Neural progenitor cell (in vitro differentiated cells): ENCODE data around the gene GRM8. TPM values are rescaled to one million over a fixed set of nuclear protein-coding genes. Genes with fewer than 3 reads are reported as not detected.

Experiments
- DNase-seq: peaks from one replicate; pipeline ENCODE4 v3.0.0-alpha.2; 2016; ENCODE audit warnings: low spot score
- H2AFZ ChIP-seq: fragments of 200-600 bp; sonication (generic); replicated peaks from 2 replicates; pipeline ENCODE4 v1.6.1; 2016; ENCODE audit warnings: antibody characterized with exemption
- H3F3A ChIP-seq: fragments of 200-600 bp; sonication (generic); 2 replicates; pipeline ENCODE4 v1.6.1; 2016; ENCODE audit warnings: antibody characterized with exemption, low read depth
- H3K27ac ChIP-seq: fragments of 200-600 bp; sonication (generic); 2 replicates; pipeline ENCODE4 v1.5.1; 2016; ENCODE audit warnings: mild to moderate bottlenecking
- H3K27me3 ChIP-seq: fragments of 200-600 bp; sonication (generic); 2 replicates; pipeline ENCODE4 v1.6.1; 2016; ENCODE audit warnings: mild to moderate bottlenecking, moderate library complexity
- H3K36me3 ChIP-seq: fragments of 200-600 bp; sonication (generic); 2 replicates; pipeline ENCODE4 v1.5.1; 2016
- H3K4me1 ChIP-seq: fragments of 200-600 bp; sonication (generic); 2 replicates; pipeline ENCODE4 v1.6.1; 2016; ENCODE audit warnings: mixed run types
- H3K4me2 ChIP-seq: fragments of 200-600 bp; sonication (generic); 2 replicates; pipeline ENCODE4 v1.6.1; 2016
- H3K4me3 ChIP-seq: fragments of 200-600 bp; sonication (generic); 2 replicates; pipeline ENCODE4 v1.5.1; 2016
- H3K79me2 ChIP-seq: fragments of 200-600 bp; sonication (generic); 2 replicates; pipeline ENCODE4 v1.6.1; 2016; ENCODE audit warnings: low read depth
- H3K9ac ChIP-seq: fragments of 200-600 bp; sonication (generic); 2 replicates; pipeline ENCODE4 v1.6.1; 2016
- H3K9me3 ChIP-seq: fragments of 200-600 bp; sonication (generic); 2 replicates; pipeline ENCODE4 v1.5.1; 2016; ENCODE audit warnings: low read depth
- H4K20me1 ChIP-seq: fragments of 200-600 bp; sonication (generic); 2 replicates; pipeline ENCODE4 v1.6.1; 2016; ENCODE audit warnings: low read depth
- H3K27ac Mint-ChIP-seq: 3 replicates; pipeline ENCODE4 v1.8.0; 2021; ENCODE audit warnings: mixed read lengths
- H3K27me3 Mint-ChIP-seq: 2 replicates; pipeline ENCODE4 v1.8.0; 2022; ENCODE audit warnings: low read depth, mild to moderate bottlenecking, inconsistent platforms, moderate library complexity, mixed read lengths; ENCODE audit not compliant: insufficient read depth
- H3K36me3 Mint-ChIP-seq: 3 replicates; pipeline ENCODE4 v1.8.0; 2021; ENCODE audit warnings: mixed read lengths
- H3K4me1 Mint-ChIP-seq: 3 replicates; pipeline ENCODE4 v1.8.0; 2021; ENCODE audit warnings: mixed read lengths
- H3K4me3 Mint-ChIP-seq: 3 replicates; pipeline ENCODE4 v1.8.0; 2021; ENCODE audit warnings: mild to moderate bottlenecking, moderate library complexity, mixed read lengths
- H3K9me3 Mint-ChIP-seq: 3 replicates; pipeline ENCODE4 v1.8.0; 2020; ENCODE audit warnings: mixed read lengths
- CTCF ChIP-seq: fragments of 200-600 bp; sonication (generic); IDR thresholded peaks from 2 replicates; pipeline ENCODE4 v1.5.1; 2017; ENCODE audit warnings: antibody characterized with exemption, mild to moderate bottlenecking
- EZH2 ChIP-seq: fragments of 200-600 bp; sonication (generic); IDR thresholded peaks from 2 replicates; pipeline ENCODE4 v1.6.1; 2017; ENCODE audit warnings: antibody characterized with exemption, mild to moderate bottlenecking, moderate library complexity
- EZH2phosphoT487 ChIP-seq: fragments of 200-600 bp; sonication (generic); IDR thresholded peaks from 2 replicates; pipeline ENCODE4 v1.6.1; 2017; ENCODE audit warnings: antibody characterized with exemption
- total RNA-seq: library from RNA; depleted of rRNA; stranded (reverse); fragments of >200 nt; gene quantifications from 2 replicates; pipeline ENCODE4 v1.2.3, GENCODE V29; 2015; ENCODE audit warnings: low replicate concordance

Gene GRM8
- total RNA-seq, 1 donor from 2014 or later, result 0.62 TPM

- H4K20me1 ChIP-seq, result no peaks in the 10 kb centered on the region
Measured at GRCh38 chr7:127214956-127215718, 37.6 kb downstream of the GRM8 start.

GRCh38 chr7:127209886-127210285 lies 42.9 kb downstream of the GRM8 start:
- no peak for DNase-seq
- Mint-ChIP-seq H3K27ac (no peak overlapping the region), H3K4me3 (no peak overlapping the region), H3K4me1 (peaks cover 5% of the 10 kb centered on the region), H3K27me3 (peaks cover 3% of the 10 kb centered on the region), H3K36me3 (no peaks in the 10 kb centered on the region), H3K9me3 (peaks cover 2% of the 10 kb centered on the region)
- H2AFZ ChIP-seq, result no peak overlapping the region
- no peaks in the 10 kb centered on the region for H3F3A ChIP-seq
- no peak overlapping the region for H3K4me2 ChIP-seq
- H3K4me1 ChIP-seq, result no peaks in the 10 kb centered on the region
- H3K27me3 ChIP-seq, result no peaks in the 10 kb centered on the region
- H3K9me3 ChIP-seq, result no peaks in the 10 kb centered on the region
- no peak overlapping the region for H3K4me3 ChIP-seq
- no peak overlapping the region for H3K9ac ChIP-seq
- no peaks in the 10 kb centered on the region for H3K79me2 ChIP-seq
- H3K36me3 ChIP-seq, result no peaks in the 10 kb centered on the region
- no peak overlapping the region for H3K27ac ChIP-seq
- TF ChIP-seq EZH2phosphoT487 (no peak), CTCF (no peak), EZH2 (no peak)
- H4K20me1 ChIP-seq, result no peaks in the 10 kb centered on the region

More at GRCh38 chr7:127214956-127215718, 37.6 kb downstream of the GRM8 start:
- Histone ChIP-seq H3K36me3 (no peaks in the 10 kb centered on the region), H3F3A (no peaks in the 10 kb centered on the region), H3K9me3 (no peaks in the 10 kb centered on the region), H3K9ac (no peak overlapping the region), H3K4me3 (no peak overlapping the region), H3K4me2 (no peak overlapping the region), H3K27ac (no peak overlapping the region), H3K79me2 (no peaks in the 10 kb centered on the region), H3K4me1 (no peaks in the 10 kb centered on the region), H2AFZ (no peak overlapping the region), H3K27me3 (no peaks in the 10 kb centered on the region)
- no peak for TF ChIP-seq EZH2phosphoT487
- TF ChIP-seq EZH2, result no peak
- no peak for TF ChIP-seq CTCF
- no peak for DNase-seq
- peaks cover 2% of the 10 kb centered on the region for H3K9me3 Mint-ChIP-seq
- H3K4me1 Mint-ChIP-seq, result peaks cover 4% of the 10 kb centered on the region
- no peak overlapping the region for H3K27ac Mint-ChIP-seq
- peaks cover 3% of the 10 kb centered on the region for H3K27me3 Mint-ChIP-seq
- no peaks in the 10 kb centered on the region for H3K36me3 Mint-ChIP-seq
- H3K4me3 Mint-ChIP-seq, result no peak overlapping the region

- Histone ChIP-seq H3K9ac (no peak overlapping the region), H3K27ac (no peak overlapping the region), H3F3A (no peaks in the 10 kb centered on the region), H3K27me3 (no peaks in the 10 kb centered on the region), H3K4me3 (no peak overlapping the region), H2AFZ (no peak overlapping the region), H3K4me1 (no peaks in the 10 kb centered on the region), H3K79me2 (no peaks in the 10 kb centered on the region), H3K9me3 (no peaks in the 10 kb centered on the region), H4K20me1 (no peaks in the 10 kb centered on the region), H3K36me3 (no peaks in the 10 kb centered on the region), H3K4me2 (no peak overlapping the region)
- Mint-ChIP-seq H3K36me3 (no peaks in the 10 kb centered on the region), H3K9me3 (peaks cover 2% of the 10 kb centered on the region), H3K4me1 (peaks cover 5% of the 10 kb centered on the region), H3K27me3 (peaks cover 3% of the 10 kb centered on the region), H3K4me3 (no peak overlapping the region), H3K27ac (no peak overlapping the region)
- no peak for DNase-seq
- TF ChIP-seq EZH2, result no peak
- TF ChIP-seq CTCF, result no peak
- TF ChIP-seq EZH2phosphoT487, result no peak
Measured at GRCh38 chr7:127208860-127209259, 43.9 kb downstream of the GRM8 start.
